Neural progenitor cell (in vitro differentiated cells): ENCODE measurements around the gene FBXW7. TPM values are rescaled to one million over a fixed set of nuclear protein-coding genes. Genes with fewer than 3 reads are reported as not detected.
"Not testable (repeated sequence)": the region's sequence is repeated elsewhere in the genome, so short reads cannot be mapped to it uniquely, and the experiment has no call there.

ENCODE experiments used
- DNase-seq: peaks from one replicate; pipeline ENCODE4 v3.0.0-alpha.2; 2016; ENCODE audit warnings: low spot score
- H2AFZ ChIP-seq: fragments of 200-600 bp; sonication (generic); replicated peaks from 2 replicates; pipeline ENCODE4 v1.6.1; 2016; ENCODE audit warnings: antibody characterized with exemption
- H3F3A ChIP-seq: fragments of 200-600 bp; sonication (generic); 2 replicates; pipeline ENCODE4 v1.6.1; 2016; ENCODE audit warnings: antibody characterized with exemption, low read depth
- H3K27ac ChIP-seq: fragments of 200-600 bp; sonication (generic); 2 replicates; pipeline ENCODE4 v1.5.1; 2016; ENCODE audit warnings: mild to moderate bottlenecking
- H3K27me3 ChIP-seq: fragments of 200-600 bp; sonication (generic); 2 replicates; pipeline ENCODE4 v1.6.1; 2016; ENCODE audit warnings: mild to moderate bottlenecking, moderate library complexity
- H3K36me3 ChIP-seq: fragments of 200-600 bp; sonication (generic); 2 replicates; pipeline ENCODE4 v1.5.1; 2016
- H3K4me1 ChIP-seq: fragments of 200-600 bp; sonication (generic); 2 replicates; pipeline ENCODE4 v1.6.1; 2016; ENCODE audit warnings: mixed run types
- H3K4me2 ChIP-seq: fragments of 200-600 bp; sonication (generic); 2 replicates; pipeline ENCODE4 v1.6.1; 2016
- H3K4me3 ChIP-seq: fragments of 200-600 bp; sonication (generic); 2 replicates; pipeline ENCODE4 v1.5.1; 2016
- H3K79me2 ChIP-seq: fragments of 200-600 bp; sonication (generic); 2 replicates; pipeline ENCODE4 v1.6.1; 2016; ENCODE audit warnings: low read depth
- H3K9ac ChIP-seq: fragments of 200-600 bp; sonication (generic); 2 replicates; pipeline ENCODE4 v1.6.1; 2016
- H3K9me3 ChIP-seq: fragments of 200-600 bp; sonication (generic); 2 replicates; pipeline ENCODE4 v1.5.1; 2016; ENCODE audit warnings: low read depth
- H4K20me1 ChIP-seq: fragments of 200-600 bp; sonication (generic); 2 replicates; pipeline ENCODE4 v1.6.1; 2016; ENCODE audit warnings: low read depth
- H3K27ac Mint-ChIP-seq: 3 replicates; pipeline ENCODE4 v1.8.0; 2021; ENCODE audit warnings: mixed read lengths
- H3K27me3 Mint-ChIP-seq: 2 replicates; pipeline ENCODE4 v1.8.0; 2022; ENCODE audit warnings: low read depth, mild to moderate bottlenecking, inconsistent platforms, moderate library complexity, mixed read lengths; ENCODE audit not compliant: insufficient read depth
- H3K36me3 Mint-ChIP-seq: 3 replicates; pipeline ENCODE4 v1.8.0; 2021; ENCODE audit warnings: mixed read lengths
- H3K4me1 Mint-ChIP-seq: 3 replicates; pipeline ENCODE4 v1.8.0; 2021; ENCODE audit warnings: mixed read lengths
- H3K4me3 Mint-ChIP-seq: 3 replicates; pipeline ENCODE4 v1.8.0; 2021; ENCODE audit warnings: mild to moderate bottlenecking, moderate library complexity, mixed read lengths
- H3K9me3 Mint-ChIP-seq: 3 replicates; pipeline ENCODE4 v1.8.0; 2020; ENCODE audit warnings: mixed read lengths
- EZH2 ChIP-seq: fragments of 200-600 bp; sonication (generic); IDR thresholded peaks from 2 replicates; pipeline ENCODE4 v1.6.1; 2017; ENCODE audit warnings: antibody characterized with exemption, mild to moderate bottlenecking, moderate library complexity
- EZH2phosphoT487 ChIP-seq: fragments of 200-600 bp; sonication (generic); IDR thresholded peaks from 2 replicates; pipeline ENCODE4 v1.6.1; 2017; ENCODE audit warnings: antibody characterized with exemption
- total RNA-seq: library from RNA; depleted of rRNA; stranded (reverse); fragments of >200 nt; gene quantifications from 2 replicates; pipeline ENCODE4 v1.2.3, GENCODE V29; 2015; ENCODE audit warnings: low replicate concordance
- TF ChIP-seq, protein P1 (sequence below): fragments of 200-600 bp; sonication (generic); IDR thresholded peaks from 2 replicates; pipeline ENCODE4 v1.5.1; 2017; ENCODE audit warnings: antibody characterized with exemption, mild to moderate bottlenecking

FBXW7 gene
- total RNA-seq, 1 donor from 2014 or later, result 43.9 TPM

DNA sequence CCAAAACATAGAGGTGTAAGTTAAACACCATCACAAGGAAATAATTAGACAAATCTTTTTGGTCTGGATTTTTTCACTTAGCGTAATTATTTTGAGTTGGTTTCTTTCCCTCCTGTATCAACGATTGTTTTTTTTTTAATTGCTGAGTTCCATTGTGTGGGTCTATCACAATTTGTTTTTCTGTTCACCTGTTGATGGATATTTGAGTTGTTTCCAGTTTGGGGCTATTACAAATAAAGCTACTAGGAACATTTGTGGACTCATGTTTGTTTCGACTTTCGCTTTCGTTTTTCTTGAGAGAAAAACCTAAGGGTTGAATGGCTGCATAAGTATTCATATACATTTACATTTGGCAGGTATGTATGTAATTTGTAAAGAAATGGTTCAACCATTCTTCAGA is 20.4 kb upstream of the FBXW7 start:
- Histone ChIP-seq H3K9me3 (no peaks in the 10 kb centered on the region), H3K27me3 (no peaks in the 10 kb centered on the region), H3K4me3 (no peak overlapping the region), H3F3A (no peaks in the 10 kb centered on the region), H3K36me3 (no peaks in the 10 kb centered on the region), H3K9ac (no peak overlapping the region), H3K4me2 (no peak overlapping the region), H4K20me1 (no peaks in the 10 kb centered on the region), H2AFZ (no peak overlapping the region), H3K27ac (no peak overlapping the region), H3K4me1 (no peaks in the 10 kb centered on the region), H3K79me2 (no peaks in the 10 kb centered on the region)
- no peak overlapping the region for H3K4me3 Mint-ChIP-seq
- no peaks in the 10 kb centered on the region for H3K27me3 Mint-ChIP-seq
- H3K36me3 Mint-ChIP-seq, result no peaks in the 10 kb centered on the region
- no peak for DNase-seq
- no peak overlapping the region for H3K27ac Mint-ChIP-seq
- no peaks in the 10 kb centered on the region for H3K4me1 Mint-ChIP-seq
- no peaks in the 10 kb centered on the region for H3K9me3 Mint-ChIP-seq
- no peak for TF ChIP-seq EZH2phosphoT487
- no peak for TF ChIP-seq EZH2
- TF ChIP-seq, protein P1, sequence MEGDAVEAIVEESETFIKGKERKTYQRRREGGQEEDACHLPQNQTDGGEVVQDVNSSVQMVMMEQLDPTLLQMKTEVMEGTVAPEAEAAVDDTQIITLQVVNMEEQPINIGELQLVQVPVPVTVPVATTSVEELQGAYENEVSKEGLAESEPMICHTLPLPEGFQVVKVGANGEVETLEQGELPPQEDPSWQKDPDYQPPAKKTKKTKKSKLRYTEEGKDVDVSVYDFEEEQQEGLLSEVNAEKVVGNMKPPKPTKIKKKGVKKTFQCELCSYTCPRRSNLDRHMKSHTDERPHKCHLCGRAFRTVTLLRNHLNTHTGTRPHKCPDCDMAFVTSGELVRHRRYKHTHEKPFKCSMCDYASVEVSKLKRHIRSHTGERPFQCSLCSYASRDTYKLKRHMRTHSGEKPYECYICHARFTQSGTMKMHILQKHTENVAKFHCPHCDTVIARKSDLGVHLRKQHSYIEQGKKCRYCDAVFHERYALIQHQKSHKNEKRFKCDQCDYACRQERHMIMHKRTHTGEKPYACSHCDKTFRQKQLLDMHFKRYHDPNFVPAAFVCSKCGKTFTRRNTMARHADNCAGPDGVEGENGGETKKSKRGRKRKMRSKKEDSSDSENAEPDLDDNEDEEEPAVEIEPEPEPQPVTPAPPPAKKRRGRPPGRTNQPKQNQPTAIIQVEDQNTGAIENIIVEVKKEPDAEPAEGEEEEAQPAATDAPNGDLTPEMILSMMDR, result no peak

DNA sequence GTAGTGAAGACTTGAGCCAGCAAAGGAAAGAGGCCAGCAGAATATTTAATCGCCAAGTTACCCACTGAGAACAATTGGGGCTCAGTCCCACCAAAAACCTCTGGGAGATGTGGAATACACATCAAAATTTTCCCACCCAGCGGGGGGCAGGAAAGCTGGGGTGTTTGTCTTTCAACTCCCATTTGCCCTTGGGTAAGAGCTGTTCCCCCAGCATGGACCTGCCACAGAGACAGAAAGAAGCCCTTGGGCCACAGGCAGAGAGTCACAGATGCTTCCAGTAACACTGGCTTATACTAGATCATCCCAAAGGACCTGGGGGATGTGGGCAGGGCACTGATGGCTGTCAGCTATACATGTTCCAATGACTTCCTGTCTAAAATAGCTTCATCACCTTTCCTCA is 18.9 kb upstream of the FBXW7 start:
- Mint-ChIP-seq H3K4me1 (no peaks in the 10 kb centered on the region), H3K4me3 (no peak overlapping the region), H3K36me3 (no peaks in the 10 kb centered on the region), H3K9me3 (no peaks in the 10 kb centered on the region), H3K27ac (no peak overlapping the region), H3K27me3 (no peaks in the 10 kb centered on the region)
- Histone ChIP-seq H3K4me1 (no peaks in the 10 kb centered on the region), H3K9ac (no peak overlapping the region), H3K36me3 (no peaks in the 10 kb centered on the region), H3K4me2 (no peak overlapping the region), H2AFZ (no peak overlapping the region), H3K9me3 (no peaks in the 10 kb centered on the region), H3K79me2 (no peaks in the 10 kb centered on the region), H3K4me3 (no peak overlapping the region), H3K27me3 (no peaks in the 10 kb centered on the region), H3K27ac (no peak overlapping the region), H3F3A (no peaks in the 10 kb centered on the region), H4K20me1 (no peaks in the 10 kb centered on the region)
- no peak for DNase-seq
- no peak for TF ChIP-seq EZH2
- TF ChIP-seq, protein P1, result no peak
- TF ChIP-seq EZH2phosphoT487, result no peak

DNA sequence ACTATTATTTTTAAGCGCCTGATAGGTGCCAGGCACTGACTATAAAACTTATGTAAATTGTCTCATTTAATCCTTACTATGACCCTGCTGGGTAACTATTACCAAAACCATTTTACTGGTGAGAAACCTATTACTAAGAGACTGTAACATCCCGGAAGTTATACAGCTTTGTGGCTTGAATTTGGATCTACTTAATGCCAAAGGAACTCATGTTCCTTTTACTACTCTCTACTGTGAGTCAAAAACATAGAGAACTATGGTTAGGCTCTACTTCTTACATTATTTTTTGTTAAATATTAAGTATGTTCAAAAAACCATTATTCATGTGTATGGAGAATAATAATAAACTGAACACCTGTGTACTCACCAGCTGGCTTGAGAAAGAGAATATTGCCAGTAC is 14.8 kb upstream of the FBXW7 start:
- H3K4me2 ChIP-seq, H3K36me3 Mint-ChIP-seq, H3K4me1 Mint-ChIP-seq, H3K27ac Mint-ChIP-seq, DNase-seq, H3K9me3 ChIP-seq, H3K27me3 Mint-ChIP-seq, H3K27me3 ChIP-seq, H3K9me3 Mint-ChIP-seq, H3K4me3 Mint-ChIP-seq, H3K79me2 ChIP-seq, H3K4me3 ChIP-seq, H3K27ac ChIP-seq, H3K36me3 ChIP-seq, H3K9ac ChIP-seq, H3F3A ChIP-seq, H2AFZ ChIP-seq, H4K20me1 ChIP-seq, H3K4me1 ChIP-seq: not testable (repeated sequence)

DNA sequence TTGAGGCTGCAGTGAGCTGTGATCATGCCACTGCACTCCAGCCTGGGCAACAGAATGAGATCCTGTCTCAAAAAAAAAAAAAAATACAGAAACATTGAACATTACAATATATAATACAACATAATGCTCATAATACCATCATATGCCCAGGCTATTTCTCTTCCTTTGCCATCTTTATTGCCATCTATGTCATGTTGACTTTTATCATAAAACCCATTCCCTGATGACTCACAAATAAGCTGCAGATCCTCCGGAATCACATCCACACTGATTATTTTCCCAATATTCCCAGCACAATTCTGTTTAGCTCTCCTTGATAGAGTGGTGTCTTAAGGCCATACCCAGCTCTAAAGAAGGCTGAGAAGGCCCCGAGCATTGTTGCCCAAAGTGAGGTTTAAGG is 9.2 kb upstream of the FBXW7 start:
- Mint-ChIP-seq H3K36me3 (no peaks in the 10 kb centered on the region), H3K9me3 (no peaks in the 10 kb centered on the region), H3K4me3 (no peak overlapping the region), H3K4me1 (no peaks in the 10 kb centered on the region), H3K27ac (no peak overlapping the region), H3K27me3 (no peaks in the 10 kb centered on the region)
- Histone ChIP-seq H3K27me3 (no peaks in the 10 kb centered on the region), H2AFZ (no peak overlapping the region), H3K4me2 (no peak overlapping the region), H3K9ac (no peak overlapping the region), H3K4me1 (peaks cover 1% of the 10 kb centered on the region), H3K79me2 (no peaks in the 10 kb centered on the region), H3K36me3 (no peaks in the 10 kb centered on the region), H4K20me1 (no peaks in the 10 kb centered on the region), H3K27ac (no peak overlapping the region), H3K9me3 (no peaks in the 10 kb centered on the region), H3F3A (peaks cover 2% of the 10 kb centered on the region), H3K4me3 (no peak overlapping the region)
- no peak for DNase-seq
- no peak for TF ChIP-seq EZH2
- TF ChIP-seq EZH2phosphoT487, result no peak
- TF ChIP-seq, protein P1, result no peak

DNA sequence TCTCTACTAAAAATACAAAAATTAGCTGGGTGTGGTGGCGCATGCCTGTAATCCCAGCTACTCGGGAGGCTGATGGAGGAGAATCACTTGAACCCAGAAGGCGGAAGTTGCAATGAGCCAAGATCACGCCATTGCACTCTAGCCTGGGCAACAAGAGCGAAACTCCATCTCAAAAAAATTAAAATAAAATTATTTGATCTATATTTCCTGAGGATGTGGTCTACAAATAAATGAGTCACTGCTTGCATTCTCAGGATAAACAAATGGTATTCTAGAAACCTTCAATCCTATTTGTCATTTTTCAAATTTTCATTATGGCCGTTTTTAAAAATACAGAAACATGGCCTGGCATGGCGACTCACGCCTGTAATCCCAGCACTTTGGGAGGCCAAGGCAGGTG is 8.6 kb upstream of the FBXW7 start:
- not testable (repeated sequence) for H3K9me3 ChIP-seq, H3K9ac ChIP-seq, H2AFZ ChIP-seq, H3K27me3 Mint-ChIP-seq, H3K4me3 Mint-ChIP-seq, H3K4me1 ChIP-seq, H3K27ac ChIP-seq, H3K4me3 ChIP-seq, H3K36me3 ChIP-seq, H3K9me3 Mint-ChIP-seq, H3K4me2 ChIP-seq, H3K79me2 ChIP-seq, H3K27ac Mint-ChIP-seq, H4K20me1 ChIP-seq, DNase-seq, H3F3A ChIP-seq, H3K36me3 Mint-ChIP-seq, H3K27me3 ChIP-seq, H3K4me1 Mint-ChIP-seq
